K562 treated with DMSO at 1 percent for 48 hours (cell line): ENCODE results near the gene MYOG. TPM values are rescaled to one million over a fixed set of nuclear protein-coding genes. Genes with fewer than 3 reads are reported as not detected.

Experiments used
- total RNA-seq: library from RNA; unstranded; fragments of 300-600 nt; gene quantifications from 2 replicates; pipeline ENCODE4 v1.2.3, GENCODE V29; 2022; ENCODE audit warnings: low replicate concordance; ENCODE audit errors: extremely low read depth

Gene MYOG
- total RNA-seq, result not detected in 2 replicates

GRCh38 chr1:203085528-203086406, at the start of gene MYOG:
Gene MYOG (minus strand): TSS chr1:203086012. CDS start chr1:203085961, 51 bp downstream.

DNA sequence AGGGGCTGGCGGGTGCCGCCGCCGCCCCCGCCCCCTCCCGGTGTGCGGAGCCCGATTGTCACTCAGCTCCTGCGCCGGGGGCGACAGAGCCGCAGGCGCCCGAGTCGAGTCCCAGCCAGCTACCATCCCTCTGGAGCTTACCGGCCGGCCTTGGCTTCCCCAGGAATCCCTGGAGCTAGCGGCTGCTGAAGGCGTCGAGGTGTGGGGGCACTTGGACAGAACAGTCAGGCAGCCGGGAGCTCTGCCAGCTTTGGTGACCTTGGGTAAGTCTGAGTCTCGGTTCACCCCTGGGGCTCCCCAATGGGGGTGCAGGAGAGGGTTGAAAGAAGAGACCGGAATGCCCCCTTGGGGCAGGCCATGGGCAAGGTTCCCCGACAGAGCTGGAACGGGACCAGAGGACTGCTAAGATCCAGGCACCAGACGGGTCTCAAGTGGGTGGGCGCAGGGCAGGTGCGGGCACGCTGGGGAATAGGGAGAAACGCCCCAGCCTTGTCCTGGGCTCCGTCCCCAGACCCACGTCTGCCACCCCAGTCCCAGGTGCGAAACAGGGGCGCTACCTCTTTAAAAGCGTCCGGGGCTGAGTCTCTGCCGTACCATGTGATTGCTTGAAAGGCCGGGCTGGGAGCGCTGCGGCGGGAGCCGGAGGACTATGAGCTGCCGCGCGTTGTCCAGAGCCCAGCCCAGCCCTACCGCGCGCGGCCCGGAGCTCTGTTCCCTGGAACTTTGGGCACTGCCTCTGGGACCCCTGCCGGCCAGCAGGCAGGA, 42.0 kb upstream of the MYOG start, which contains the start of gene ADORA1:
ADORA1 (plus strand) TSS at position 61 of the 765 bp plus-strand sequence. CDS start 1,116 bp downstream, outside the sequence.

Other genes with a start within 250 kb of the MYOG start
- gene RABIF, start 196.9 kb downstream of the MYOG start, total RNA-seq, result not detected in 2 replicates
- not detected in 2 replicates for gene KLHL12, start 158.8 kb downstream of the MYOG start, total RNA-seq
- gene ADIPOR1, start 127.7 kb downstream of the MYOG start, total RNA-seq, result not detected in 2 replicates
- not detected in 2 replicates for gene CYB5R1, start 118.8 kb downstream of the MYOG start, total RNA-seq
- not detected in 2 replicates for gene TMEM183A, start 78.6 kb downstream of the MYOG start, total RNA-seq
- gene PPFIA4, start 59.5 kb downstream of the MYOG start, total RNA-seq, result not detected in 2 replicates
- not detected in 2 replicates for gene ADORA1, start 41.7 kb upstream of the MYOG start, total RNA-seq
- gene MYBPH, start 89.8 kb upstream of the MYOG start, total RNA-seq, result not detected in 2 replicates
- gene CHI3L1, start 100.7 kb upstream of the MYOG start, total RNA-seq, result not detected in 2 replicates
- not detected in 2 replicates for gene CHIT1, start 143.7 kb upstream of the MYOG start, total RNA-seq
- gene BTG2, start 219.5 kb upstream of the MYOG start, total RNA-seq, result not detected in 2 replicates